Activated CD4-positive, alpha-beta T cell treated with anti-CD3 and anti-CD28 coated beads for 4 hours (primary cell): ENCODE results near the gene CEP126.
"Not testable (repeated sequence)": the region's sequence is repeated elsewhere in the genome, so short reads cannot be mapped to it uniquely, and the experiment has no call there.

Experiments used
- DNase-seq, 2 donors: peaks; one replicate each; pipeline ENCODE4 v3.0.0-alpha.2; 2020

Gene CEP126

DNA sequence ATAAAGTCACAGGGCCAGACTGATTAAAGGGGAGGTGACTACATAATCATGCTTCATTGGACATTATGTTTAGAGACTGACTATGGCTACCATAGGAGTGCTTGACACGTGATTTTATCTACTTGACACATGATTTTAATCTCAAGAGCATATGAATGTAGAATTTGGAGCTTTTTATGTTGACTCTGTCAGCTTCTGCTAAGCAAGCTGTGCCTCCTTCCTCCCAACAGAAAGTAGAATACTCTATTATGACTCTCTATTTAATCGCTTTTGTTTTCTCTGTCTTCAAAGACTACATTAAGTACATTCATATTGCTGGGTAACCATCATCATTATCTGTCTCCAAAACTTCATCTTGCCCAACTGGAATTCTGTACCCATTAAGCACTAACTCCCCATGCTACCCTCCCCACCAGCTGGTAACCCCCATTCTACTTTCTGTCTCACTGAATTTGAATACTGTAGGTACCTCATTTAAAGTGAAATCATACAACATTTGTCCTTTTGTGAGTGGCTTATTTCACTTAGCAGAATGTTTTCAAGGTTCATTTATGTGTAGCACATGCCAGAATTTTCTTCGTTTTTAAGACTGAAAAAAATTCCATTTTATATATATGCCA is 26.2 kb downstream of the CEP126 start:
- DNase-seq = no peak

- no peak for DNase-seq
Measured at GRCh38 chr11:101944923-101945322, 30.1 kb downstream of the CEP126 start.

DNA sequence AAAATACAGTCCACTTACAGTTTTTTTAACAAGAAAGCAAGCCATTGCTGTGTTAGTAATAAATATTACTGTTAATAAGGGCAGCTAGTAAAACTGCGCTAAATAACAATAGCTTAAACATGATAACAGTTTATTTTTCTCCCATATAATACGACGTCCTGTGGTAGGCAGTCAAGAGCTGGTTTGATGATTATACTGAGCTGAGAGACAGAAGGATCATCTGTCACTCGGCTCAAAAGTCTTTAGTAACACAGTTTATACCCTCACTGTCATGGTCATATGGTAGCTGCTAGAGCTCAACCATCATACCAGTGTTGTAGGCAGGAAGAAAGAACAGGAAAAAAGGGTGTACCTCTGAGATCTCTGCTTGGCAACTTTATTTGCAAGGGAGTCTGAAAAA is 30.6 kb downstream of the CEP126 start:
- no peak for DNase-seq

- DNase-seq = no peak
Measured at GRCh38 chr11:101949680-101950220, 34.9 kb downstream of the CEP126 start.

DNA sequence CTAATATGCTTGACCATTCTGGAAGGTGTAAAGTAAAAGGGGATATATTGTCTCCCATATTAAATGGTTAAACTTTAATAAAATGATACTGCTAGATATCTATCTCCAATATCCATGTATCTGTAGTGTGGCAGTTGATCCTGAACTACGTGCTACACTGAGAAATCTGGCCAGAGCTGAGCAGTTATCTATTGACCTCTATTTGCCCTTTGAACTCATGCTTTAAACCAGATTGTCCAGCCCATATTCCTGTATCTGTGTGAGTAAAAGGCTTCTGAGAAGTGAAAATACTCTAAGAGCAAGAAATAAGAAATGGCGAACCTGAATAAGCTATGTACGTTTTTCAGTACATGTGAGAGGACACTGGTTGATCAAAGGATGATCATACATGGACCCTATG is 40.5 kb downstream of the CEP126 start:
- no peak for DNase-seq

DNA sequence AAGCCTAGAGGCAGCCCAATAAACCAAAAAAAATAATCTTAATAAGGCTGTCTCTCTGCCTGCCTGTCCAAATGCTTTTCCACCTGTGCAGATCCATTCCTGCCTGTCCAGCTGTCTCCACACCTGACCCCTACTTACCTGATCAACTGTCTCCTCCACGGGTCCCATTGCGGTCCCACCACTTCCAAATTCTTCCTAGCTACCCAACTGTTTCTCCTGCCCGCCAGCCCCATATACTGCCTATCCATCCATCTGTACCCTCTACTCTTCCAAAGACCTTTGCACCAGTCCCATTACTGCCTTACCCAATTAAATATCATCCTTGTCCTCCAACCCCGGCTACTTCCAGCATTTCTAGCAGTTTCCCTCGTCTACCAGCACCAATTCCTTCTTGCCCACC is 40.9 kb downstream of the CEP126 start:
- no peak for DNase-seq

- no peak for DNase-seq
Measured at GRCh38 chr11:101960231-101960630, 45.4 kb downstream of the CEP126 start.

DNA sequence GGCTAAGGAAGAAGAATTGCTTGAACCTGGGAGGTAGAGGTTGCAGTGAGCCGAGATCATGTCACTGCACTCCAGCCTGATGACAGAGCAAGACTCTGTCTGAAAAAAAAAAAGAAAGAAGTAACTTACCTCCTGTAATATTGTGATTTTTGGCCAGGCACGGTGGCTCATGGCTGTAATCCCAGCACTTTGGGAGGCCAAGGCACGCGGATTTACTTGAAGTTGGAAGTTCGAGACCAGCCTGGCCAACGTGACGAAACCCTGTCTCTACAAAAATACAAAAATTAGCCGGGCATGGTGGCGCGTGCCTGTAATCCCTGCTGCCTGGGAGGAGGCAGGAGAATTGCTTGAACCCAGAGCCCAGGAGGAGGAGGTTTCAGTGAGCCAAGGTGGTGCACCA is 49.4 kb downstream of the CEP126 start:
- not testable (repeated sequence) for DNase-seq

- no peak for DNase-seq
Measured at GRCh38 chr11:101974255-101974654, 59.4 kb downstream of the CEP126 start.

- no peak for DNase-seq
Measured at GRCh38 chr11:101974771-101975170, 60.0 kb downstream of the CEP126 start.

DNA sequence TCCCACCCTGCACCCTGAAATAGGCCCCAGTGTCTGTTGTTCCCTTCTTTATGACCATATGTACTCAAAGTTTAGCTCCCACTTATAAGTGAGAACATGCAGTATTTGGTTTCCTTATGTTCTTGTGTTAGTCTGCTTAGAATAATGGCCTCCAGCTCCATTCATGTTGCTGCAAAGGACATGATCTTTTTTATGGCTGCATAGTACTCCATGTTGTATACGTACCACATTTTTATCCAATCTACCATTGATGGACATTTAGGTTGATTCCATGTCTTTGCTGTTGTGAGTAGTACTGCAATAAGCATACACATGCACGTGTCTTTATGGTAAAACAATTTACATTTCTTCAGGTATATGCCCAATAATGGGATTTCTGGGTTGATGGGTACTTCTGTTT is 60.9 kb downstream of the CEP126 start:
- DNase-seq = no peak

- DNase-seq = no peak
Measured at GRCh38 chr11:101987370-101987769, 72.6 kb downstream of the CEP126 start.

GRCh38 chr11:101993172-101993571 is 78.4 kb downstream of the CEP126 start:
- DNase-seq = no peak

GRCh38 chr11:101994052-101994469 is 79.3 kb downstream of the CEP126 start:
- not testable (repeated sequence) for DNase-seq

- DNase-seq = no peak
Measured at GRCh38 chr11:101996111-101996510, 81.3 kb downstream of the CEP126 start.

GRCh38 chr11:102001657-102002338 is 87.0 kb downstream of the CEP126 start:
- DNase-seq = no peak

DNA sequence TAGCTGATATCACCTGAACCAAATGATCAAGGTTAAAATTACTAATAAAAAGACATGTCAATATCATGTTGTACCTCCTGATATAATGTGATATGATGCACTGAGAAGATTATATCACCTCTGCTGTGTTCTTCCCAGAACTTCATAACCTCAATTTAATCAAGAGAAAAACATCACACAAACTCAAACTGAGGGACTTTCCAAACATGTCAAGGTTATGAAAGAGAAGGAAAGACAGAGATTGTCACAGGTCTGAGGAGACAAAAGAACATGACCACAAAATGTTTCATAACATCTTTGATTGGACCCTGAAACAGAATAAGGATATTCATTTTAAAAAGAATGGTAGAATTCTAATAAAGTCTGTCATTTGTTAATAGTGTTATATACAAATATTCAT is 89.4 kb downstream of the CEP126 start:
- DNase-seq = no peak

GRCh38 chr11:102005306-102005705 is 90.5 kb downstream of the CEP126 start:
- no peak for DNase-seq

- DNase-seq = no peak
Measured at GRCh38 chr11:102006835-102007566, 92.2 kb downstream of the CEP126 start.

- DNase-seq = no peak
Measured at GRCh38 chr11:102007567-102008437, 93.0 kb downstream of the CEP126 start.

GRCh38 chr11:102010776-102011494 is 96.1 kb downstream of the CEP126 start:
- no peak for DNase-seq

DNA sequence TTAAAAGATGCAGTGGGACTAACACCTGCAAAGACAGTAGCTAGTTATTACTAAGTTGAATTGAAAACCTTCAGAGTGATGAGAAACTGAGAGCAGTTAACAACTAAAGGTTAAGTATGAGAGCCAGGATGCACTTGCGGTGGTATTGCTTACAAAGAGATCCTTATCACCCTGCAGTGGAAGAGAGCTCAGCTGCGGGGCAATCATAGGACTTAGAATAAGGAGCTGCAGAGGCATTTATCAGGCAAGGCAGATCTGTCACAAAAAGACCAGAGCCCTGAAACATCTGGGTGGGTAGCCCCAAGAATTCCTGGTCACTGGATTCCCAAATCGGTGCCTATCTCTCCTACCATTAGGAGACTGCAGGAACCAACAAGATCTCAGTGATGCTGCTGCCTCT is 98.1 kb downstream of the CEP126 start:
- no peak for DNase-seq
